Dedifferentiated amniotic fluid mesenchymal stem cell (primary cell): ENCODE data around the gene TMEM141.
"Not testable (repeated sequence)": the region's sequence is repeated elsewhere in the genome, so short reads cannot be mapped to it uniquely, and the experiment has no call there.

Experiments
- DNase-seq: peaks from one replicate; pipeline ENCODE4 v3.0.0-alpha.2; 2016; ENCODE audit errors: extremely low spot score

Gene TMEM141

DNA sequence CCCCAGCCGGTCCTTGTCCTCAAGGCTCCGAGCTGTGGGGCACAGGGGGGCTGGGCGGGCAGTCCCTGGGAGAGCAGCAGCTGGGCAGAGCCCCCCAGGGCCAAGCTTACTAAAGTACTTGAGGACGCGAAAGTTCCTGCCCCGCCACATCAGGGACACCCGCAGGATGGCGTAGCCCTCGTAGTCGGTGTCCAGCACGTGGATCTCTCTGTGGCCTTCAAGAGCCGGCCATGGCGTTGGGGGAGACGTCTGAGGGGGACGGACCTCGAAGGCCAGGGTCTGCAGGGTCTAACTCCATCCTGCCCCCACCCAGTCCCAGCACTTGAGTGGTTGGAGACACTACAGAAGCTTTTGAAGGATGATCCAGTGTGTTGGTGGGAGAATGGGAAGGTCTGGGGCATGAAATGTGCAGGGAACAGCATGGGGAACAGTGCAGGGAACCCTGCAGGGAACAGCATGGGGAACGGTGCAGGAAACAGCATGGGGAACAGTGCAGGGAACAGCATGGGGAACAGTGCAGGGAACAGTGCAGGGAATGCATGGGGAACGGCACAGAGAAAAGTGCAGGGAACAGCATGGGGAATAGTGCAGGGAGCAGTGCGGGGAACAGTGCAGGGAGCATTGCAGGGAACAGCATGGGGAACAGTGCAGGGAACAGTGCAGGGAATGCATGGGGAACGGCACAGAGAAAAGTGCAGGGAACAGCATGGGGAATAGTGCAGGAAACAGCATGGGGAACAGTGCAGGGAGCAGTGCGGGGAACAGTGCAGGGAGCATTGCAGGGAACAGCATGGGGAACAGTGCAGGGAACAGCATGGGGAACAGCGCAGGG, 35.6 kb upstream of the TMEM141 start:
- not testable (repeated sequence) for DNase-seq

GRCh38 chr9:136756134-136756438, 35.1 kb upstream of the TMEM141 start:
- DNase-seq = no peak

GRCh38 chr9:136756836-136757235, 34.3 kb upstream of the TMEM141 start:
- no peak for DNase-seq

DNA sequence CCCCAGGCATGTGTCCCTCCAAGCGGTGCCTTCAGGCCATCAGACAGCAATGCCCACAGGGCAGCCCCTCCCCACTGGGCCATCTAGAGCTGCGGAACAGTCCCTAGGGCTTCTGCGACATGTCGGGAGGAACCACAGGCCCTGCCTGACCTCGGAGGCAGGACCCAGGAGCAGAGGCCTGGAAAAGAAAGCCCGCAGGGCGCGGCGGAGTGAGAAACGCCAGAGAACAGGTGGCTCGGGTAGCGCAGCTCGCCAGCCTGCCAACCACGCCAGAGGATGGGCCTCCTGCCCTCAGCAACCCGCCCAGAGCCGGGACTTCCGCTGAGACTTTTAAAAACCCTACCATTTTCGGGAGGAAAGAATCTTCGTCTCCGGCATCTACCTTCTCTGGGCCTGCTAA, 33.8 kb upstream of the TMEM141 start:
- DNase-seq = no peak

DNA sequence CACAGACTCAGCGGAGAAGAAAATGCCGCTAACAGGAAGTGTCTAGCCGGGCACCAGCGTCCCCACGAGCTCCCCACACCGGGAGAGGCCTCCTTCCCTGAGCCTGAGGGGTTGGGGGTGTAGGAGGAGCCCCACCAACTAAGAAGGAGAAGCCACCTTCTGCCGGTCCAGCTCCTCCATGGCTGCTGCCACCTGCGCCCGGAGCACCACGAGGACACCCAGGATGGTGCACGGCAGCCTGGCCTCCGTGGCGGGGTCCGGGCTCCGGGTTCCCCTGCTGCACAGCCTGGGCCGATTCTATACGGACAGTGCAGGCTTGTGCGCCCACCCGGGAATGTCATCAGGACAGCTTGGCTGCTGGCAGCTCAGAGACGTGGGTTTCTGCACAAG, 33.4 kb upstream of the TMEM141 start:
- no peak for DNase-seq

DNA sequence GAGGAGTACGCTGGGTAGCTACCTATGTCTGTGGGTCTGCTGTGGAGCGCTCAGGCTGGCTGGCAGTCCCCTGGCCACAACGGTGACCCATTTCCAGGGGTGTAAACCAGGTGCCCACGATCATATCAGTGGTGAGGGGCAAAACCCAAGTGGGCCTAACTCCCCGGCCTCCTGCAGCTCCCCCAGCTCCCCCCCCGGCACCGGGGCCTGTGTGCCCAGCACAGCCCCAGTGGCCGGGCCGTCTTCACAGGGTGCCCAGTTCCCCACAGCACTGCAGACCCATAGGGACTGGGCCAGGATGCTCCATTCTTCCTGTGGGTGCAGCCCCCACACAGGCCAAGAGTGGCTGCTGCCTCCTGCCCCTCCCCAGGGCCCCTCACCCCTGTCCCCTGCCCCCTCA, 32.1 kb upstream of the TMEM141 start:
- no peak for DNase-seq

DNA sequence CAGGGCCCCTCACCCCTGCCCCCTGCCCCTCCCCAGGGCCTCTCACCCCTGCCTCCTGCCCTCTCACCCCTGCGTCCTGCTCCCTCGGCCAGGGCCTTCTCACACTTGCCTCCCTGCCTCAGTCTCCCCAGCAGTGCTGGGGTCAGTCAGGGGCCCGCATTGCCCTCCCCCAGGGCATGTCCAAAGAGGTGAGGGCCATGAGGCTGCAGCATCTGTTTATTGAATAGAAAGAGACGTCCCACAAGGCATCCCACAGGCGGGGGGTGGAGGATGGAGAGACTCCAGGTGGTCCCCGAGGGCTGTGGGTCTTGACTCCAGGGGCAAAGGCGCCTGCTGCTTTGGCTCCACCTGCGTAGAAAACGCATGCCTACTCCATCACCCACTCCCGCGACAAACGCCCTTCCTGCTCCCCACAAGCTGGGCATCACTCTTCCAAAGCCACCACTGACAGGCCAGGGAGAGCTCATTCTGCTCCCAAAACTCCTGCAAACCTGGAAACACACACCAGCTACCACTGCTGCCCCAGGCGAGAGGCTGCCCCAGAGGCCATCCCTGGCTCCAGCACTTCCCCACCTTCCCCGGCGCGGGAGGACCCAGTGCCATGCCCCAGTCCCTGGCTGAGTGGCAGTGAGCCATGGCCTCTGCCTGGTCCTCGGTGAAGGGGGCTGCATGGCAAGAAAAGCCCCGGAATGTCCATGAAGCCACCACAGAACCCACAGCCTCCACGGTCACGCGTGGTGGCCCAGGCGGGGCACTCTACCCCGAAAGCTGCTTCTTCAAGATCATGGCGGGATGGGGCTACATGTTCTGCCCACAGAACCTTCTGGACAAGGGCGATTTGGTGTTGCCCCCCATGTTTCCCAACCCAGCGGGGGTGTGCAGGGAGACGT, 31.5 kb upstream of the TMEM141 start:
- no peak for DNase-seq

- DNase-seq = no peak
Observed at GRCh38 chr9:136760424-136760823, 30.7 kb upstream of the TMEM141 start.

GRCh38 chr9:136760834-136761544, 30.2 kb upstream of the TMEM141 start:
- DNase-seq = peak; percentile 42

DNA sequence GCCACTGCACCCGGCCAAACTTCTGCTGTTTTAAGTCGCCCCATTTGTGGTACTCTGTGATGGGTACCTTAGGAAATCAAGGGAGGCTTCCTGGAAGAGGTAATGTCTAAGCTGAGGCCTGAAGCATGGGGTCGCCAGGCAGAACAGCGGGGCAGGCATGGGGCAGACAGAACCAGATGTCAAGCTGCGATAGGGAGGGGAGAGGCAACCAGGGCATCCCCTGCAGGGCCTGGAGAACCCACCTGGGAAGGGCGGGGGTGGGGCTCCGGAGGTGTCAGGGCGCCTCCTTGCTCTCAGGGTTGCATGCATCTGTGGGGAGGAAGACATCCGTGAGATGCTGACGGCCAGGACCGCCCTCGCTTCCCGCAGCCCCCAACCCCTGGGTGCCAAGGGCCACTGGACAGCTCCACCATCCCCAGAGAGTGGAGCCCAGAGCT, 29.6 kb upstream of the TMEM141 start:
- DNase-seq = no peak

GRCh38 chr9:136762221-136762691, 28.9 kb upstream of the TMEM141 start:
- DNase-seq = no peak

DNA sequence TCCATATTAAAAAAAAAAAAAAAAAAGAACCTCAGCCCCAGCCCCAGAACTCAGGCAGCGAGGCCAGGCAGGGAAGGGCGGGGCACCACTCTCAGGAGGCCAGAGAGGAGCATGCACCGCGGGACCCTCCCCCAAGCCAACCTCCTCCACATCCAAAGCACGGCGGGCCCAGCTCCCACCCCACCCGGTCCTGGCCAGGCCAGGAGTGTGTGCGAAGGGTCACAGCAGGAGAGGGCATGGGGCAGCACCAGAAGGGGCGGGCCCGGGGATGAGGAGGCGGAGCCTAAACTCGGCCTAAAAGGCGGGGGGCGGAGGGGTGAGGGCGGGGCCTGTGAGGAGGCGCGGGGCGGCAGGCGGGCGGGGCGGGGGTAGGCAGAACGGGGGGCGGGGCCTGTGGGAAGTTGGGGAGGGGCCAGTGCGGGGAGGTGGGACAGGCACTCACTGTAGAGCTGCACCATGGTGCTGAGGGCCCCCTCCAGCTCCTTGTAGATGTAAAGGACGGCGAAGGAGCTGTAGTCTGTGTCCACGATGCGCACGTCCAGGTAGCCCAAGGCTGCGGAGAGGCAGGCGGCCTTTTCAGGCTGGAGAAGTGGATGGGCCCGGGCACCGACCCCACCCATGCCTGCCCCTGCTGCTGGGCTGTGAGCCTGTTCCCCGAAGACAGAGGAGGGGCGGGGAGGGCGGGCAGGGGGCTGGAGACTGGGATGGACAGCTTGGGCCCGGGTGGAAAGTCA, 28.1 kb upstream of the TMEM141 start:
- DNase-seq = no peak

GRCh38 chr9:136763649-136764035, 27.5 kb upstream of the TMEM141 start:
- no peak for DNase-seq

GRCh38 chr9:136764301-136764891, 26.7 kb upstream of the TMEM141 start, which contains the start of gene LCN15:
Gene LCN15, minus strand, starts transcription at chr9:136764518. Its CDS starts 30 bp downstream, at chr9:136764488.
- DNase-seq = no peak

DNA sequence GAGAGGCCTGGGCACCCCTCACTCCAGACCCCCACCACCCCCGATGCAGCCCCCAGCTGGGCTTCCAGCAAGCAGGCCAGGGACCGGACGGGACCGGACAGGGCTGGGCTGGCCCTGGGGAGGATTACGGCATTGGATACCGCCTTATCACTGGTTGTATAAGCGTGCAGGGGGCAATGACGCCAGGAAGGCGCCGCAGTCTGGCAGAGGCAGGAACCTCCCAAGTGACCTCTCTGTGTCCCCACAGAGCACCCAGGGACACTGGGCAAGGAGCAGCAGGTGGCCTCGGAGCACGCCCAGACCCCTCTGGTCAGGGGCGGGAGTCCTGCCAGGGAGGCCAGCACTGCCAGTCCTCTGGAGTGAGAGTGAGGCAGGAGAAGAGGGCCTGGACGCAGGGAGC, 26.1 kb upstream of the TMEM141 start:
- DNase-seq = no peak

DNA sequence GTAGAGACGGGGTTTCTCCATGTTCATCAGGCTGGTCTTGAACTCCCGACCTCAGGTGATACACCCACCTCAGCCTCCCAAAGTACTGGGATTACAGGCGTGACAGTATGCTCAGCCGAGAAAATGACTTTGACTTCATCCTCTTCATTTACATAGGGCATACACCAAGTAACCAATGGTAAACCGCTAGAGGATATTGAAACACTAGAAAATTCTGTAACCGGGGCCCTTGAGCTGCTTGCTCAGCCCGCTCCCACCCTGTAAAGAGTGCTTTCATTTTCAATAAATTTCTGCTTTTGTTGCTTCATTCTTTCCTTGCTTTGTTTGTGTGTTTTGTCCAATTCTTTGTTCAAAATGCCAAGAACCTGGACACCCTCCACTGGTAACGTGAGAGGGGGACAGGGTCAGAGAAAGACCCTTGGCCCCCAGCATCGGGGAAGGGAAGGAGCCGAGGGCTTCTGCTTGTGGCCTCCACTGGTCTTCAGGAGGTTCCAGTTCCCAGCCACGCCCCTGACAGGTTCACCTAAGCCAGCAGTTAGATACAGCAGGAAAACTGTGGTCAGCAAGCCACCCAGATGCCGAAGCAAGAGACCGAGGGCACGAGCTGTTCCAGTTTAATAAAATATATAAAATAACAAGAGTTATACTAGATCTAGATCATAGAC, 25.3 kb upstream of the TMEM141 start:
- DNase-seq = not testable (repeated sequence)

GRCh38 chr9:136766410-136767120, 24.6 kb upstream of the TMEM141 start:
- DNase-seq = not testable (repeated sequence)

GRCh38 chr9:136769710-136770191, 21.4 kb upstream of the TMEM141 start:
- no peak for DNase-seq

- no peak for DNase-seq
Observed at GRCh38 chr9:136771907-136772415, 19.2 kb upstream of the TMEM141 start.
